ENCODE data around the gene COPZ2.
"Not testable (repeated sequence)": the region's sequence is repeated elsewhere in the genome, so short reads cannot be mapped to it uniquely, and the experiment has no call there.

The COPZ2 gene

GRCh38 chr17:48024149-48025039 is 13.2 kb downstream of the COPZ2 start:
- TF ChIP-seq CTCF (IDR thresholded peaks at IDR 0.05; ENCODE audit: low read length, missing control alignments): no peak
- DNase-seq (ENCODE audit: low read depth): no peak
- peak overlapping the region; percentile 55 for H3K4me3 ChIP-seq (replicated peaks; ENCODE audit: low read depth, low read length)

- peak; percentile 50 for DNase-seq (ENCODE audit: low read depth)
- TF ChIP-seq CTCF (IDR thresholded peaks at IDR 0.05; ENCODE audit: low read length, missing control alignments): no peak
- H3K4me3 ChIP-seq (replicated peaks; ENCODE audit: low read depth, low read length): peak overlapping the region; percentile 55
Observed at GRCh38 chr17:48023400-48024148, 14.0 kb downstream of the COPZ2 start.

GRCh38 chr17:48022901-48023300 is 14.7 kb downstream of the COPZ2 start:
- no peak for TF ChIP-seq CTCF (IDR thresholded peaks at IDR 0.05; ENCODE audit: low read length, missing control alignments)
- no peak for DNase-seq (ENCODE audit: low read depth)
- H3K4me3 ChIP-seq (replicated peaks; ENCODE audit: low read depth, low read length): no peak overlapping the region

- no peak overlapping the region for H3K4me3 ChIP-seq (replicated peaks; ENCODE audit: low read depth, low read length)
- DNase-seq (ENCODE audit: low read depth): no peak
- no peak for TF ChIP-seq CTCF (IDR thresholded peaks at IDR 0.05; ENCODE audit: low read length, missing control alignments)
Observed at GRCh38 chr17:48021934-48022333, 15.7 kb downstream of the COPZ2 start.

GRCh38 chr17:48017817-48018158 is 19.8 kb downstream of the COPZ2 start:
- not testable (repeated sequence) for DNase-seq (ENCODE audit: low read depth); H3K4me3 ChIP-seq (replicated peaks; ENCODE audit: low read depth, low read length)

- H3K4me3 ChIP-seq (replicated peaks; ENCODE audit: low read depth, low read length): no peak overlapping the region
- no peak for TF ChIP-seq CTCF (IDR thresholded peaks at IDR 0.05; ENCODE audit: low read length, missing control alignments)
- DNase-seq (ENCODE audit: low read depth): peak; percentile 86
Observed at GRCh38 chr17:48016112-48016511, 21.5 kb downstream of the COPZ2 start.

GRCh38 chr17:48014595-48015111 is 22.9 kb downstream of the COPZ2 start:
- TF ChIP-seq CTCF (IDR thresholded peaks at IDR 0.05; ENCODE audit: low read length, missing control alignments): no peak
- DNase-seq (ENCODE audit: low read depth): no peak
- H3K4me3 ChIP-seq (replicated peaks; ENCODE audit: low read depth, low read length): no peak overlapping the region

All from fibroblast of pulmonary artery (primary cell).